Right hindlimb (tissue), 1 donor: ENCODE results near the gene CHL1.

Experiments
- DNase-seq: peaks from one replicate; pipeline ENCODE4 v3.0.0-alpha.2; 2018

CHL1 gene

DNA sequence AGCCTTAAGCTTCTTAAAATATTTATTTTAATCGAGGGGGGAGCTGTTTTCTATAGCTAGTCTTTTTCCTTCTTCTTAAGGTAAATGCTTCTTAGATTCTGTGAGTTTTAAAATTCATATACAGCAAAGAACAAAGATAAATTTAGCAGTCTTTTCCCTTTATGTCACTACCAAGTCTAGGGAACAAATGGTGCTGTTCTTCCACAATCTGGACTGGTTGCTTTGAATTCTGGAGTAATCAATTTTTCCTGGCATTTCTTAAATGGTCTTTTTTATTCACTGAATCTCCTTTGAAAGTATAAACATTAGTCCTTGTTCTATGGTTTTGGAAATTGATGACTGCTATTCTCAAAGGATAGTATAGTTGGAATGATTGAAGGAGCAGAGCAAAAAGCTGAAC, 82.8 kb downstream of the CHL1 start:
- DNase-seq = no peak

GRCh38 chr3:280681-281080, 84.1 kb downstream of the CHL1 start:
- no peak for DNase-seq

GRCh38 chr3:284322-284721, 87.8 kb downstream of the CHL1 start:
- no peak for DNase-seq

DNA sequence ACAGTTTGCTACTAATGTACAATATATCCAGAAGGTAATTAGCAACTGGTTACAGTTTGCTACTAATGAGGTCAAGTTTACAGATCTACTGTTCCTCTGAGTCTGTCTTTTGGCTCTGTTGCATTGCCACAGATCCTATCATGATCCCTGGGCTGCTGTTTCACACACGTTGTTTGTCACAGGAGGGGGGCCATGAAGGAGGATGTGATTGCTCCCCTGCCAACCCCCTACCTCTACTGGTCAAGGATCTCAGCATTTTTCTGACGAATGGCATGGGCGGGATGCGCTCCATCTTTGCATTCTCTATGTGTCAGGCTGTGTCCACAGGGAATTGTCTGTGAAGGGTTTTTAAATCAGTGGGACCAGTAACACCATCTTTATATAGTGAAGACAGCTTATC, 91.9 kb downstream of the CHL1 start:
- DNase-seq = no peak

DNA sequence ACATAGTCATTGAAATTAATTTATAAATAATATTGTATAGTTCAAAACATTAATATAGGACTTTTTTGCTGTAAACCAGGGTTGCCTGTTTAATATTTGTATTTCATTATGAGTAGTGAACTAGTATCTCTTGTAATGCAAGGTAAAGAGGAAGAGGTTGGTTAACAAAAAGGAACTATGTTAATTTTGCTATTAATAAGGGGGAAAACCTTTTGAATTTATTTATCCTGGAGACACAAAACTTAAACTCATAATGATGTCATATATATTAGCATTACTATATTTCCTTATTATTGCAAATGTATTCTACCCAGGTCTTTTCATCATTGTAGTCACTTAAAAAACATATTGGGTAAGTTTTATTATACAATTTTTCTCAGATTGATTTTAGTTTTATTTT, 94.5 kb downstream of the CHL1 start:
- DNase-seq = no peak

- DNase-seq = no peak
Observed at GRCh38 chr3:291646-292436, 95.3 kb downstream of the CHL1 start.

DNA sequence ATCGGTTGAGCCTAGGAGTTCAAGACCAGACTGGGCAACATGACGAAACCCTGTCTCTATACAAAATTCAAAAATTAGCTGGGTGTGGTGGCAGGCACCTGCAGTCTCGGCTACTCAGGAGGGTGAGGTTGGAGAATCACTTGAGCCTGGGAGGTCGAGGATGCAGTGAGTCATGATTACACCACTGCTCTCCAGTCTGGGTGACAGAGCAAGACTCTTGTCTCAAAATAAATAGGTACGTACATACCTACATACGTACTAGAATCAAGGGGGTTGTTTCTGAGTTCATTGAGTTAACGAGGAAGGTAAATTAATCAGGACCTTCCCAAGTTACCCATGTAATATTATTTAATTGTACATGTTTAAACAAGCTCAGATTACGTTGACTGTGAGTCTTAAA, 97.5 kb downstream of the CHL1 start:
- no peak for DNase-seq

- DNase-seq = no peak
Observed at GRCh38 chr3:294581-294980, 98.0 kb downstream of the CHL1 start.

GRCh38 chr3:295166-295565, 98.6 kb downstream of the CHL1 start:
- DNase-seq = no peak

- DNase-seq = no peak
Observed at GRCh38 chr3:297585-297984, 101.0 kb downstream of the CHL1 start.

- DNase-seq = no peak
Observed at GRCh38 chr3:299590-300301, 103.2 kb downstream of the CHL1 start.

- DNase-seq = no peak
Observed at GRCh38 chr3:307182-307581, 110.6 kb downstream of the CHL1 start.

GRCh38 chr3:308597-309321, 112.2 kb downstream of the CHL1 start:
- DNase-seq = no peak

DNA sequence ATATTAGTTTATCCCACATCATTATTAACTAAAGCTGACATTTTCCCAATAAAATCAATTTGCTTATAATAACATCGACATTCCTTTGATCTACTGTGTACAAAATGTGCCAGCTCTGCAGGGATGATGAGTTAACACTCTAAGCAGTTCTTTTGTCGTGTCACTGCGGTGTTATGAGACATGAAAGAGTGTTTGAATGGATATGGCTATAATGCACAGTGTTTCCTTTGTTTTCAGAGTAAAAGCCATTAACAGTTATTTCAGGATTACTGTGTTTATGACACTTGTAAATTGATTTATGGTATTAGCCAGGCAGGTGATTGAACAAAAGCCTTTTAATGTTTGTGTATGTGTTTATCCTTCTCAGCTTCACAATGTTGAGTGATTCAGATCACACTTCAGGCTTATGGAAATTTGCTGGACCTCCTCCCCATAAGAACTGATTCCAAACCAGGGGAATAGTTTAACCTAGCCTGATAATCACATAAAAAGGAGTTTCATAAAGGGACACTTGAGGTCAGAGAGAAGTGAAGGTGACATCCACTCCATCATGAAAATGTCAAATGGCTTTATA, 115.7 kb downstream of the CHL1 start:
- no peak for DNase-seq

GRCh38 chr3:312911-313310, 116.3 kb downstream of the CHL1 start:
- DNase-seq = no peak

DNA sequence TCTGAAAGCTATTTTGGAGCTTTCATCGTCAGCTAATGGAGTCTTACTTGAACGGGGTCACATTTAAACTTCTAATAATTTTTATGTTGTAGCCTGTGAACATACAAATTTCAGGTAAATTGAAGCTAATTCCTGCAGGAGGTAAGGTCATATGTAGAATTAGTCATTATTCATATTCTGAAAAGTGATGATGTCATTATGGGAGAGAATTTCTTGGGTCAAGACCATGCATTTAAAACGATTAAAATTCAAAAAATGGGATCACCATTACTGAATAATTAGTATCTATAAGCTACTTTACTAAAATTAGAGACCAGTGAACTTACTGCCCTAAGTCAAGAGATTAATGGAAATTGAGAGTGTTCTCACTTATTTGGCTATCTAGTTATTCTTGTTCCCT, 120.4 kb downstream of the CHL1 start:
- DNase-seq = no peak

- DNase-seq = no peak
Observed at GRCh38 chr3:318903-319302, 122.3 kb downstream of the CHL1 start.

DNA sequence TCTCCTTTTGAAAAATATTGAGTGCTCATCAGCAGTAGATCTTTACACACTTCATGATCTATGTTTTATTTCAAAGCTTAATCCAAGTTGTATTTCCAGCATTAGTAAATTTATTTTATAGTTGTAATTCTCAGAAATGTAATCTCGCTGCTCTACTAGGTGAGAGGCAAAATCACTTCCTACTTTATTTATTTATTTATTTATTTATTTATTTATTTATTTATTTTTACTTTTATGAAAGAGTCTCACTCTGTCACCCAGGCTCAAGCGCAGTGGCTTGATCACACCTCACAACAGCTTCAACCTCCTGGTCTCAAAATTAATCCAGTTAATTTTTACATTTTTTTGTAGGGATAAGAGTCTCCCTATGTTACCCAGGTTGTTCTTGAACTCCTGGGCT, 127.9 kb downstream of the CHL1 start:
- no peak for DNase-seq

DNA sequence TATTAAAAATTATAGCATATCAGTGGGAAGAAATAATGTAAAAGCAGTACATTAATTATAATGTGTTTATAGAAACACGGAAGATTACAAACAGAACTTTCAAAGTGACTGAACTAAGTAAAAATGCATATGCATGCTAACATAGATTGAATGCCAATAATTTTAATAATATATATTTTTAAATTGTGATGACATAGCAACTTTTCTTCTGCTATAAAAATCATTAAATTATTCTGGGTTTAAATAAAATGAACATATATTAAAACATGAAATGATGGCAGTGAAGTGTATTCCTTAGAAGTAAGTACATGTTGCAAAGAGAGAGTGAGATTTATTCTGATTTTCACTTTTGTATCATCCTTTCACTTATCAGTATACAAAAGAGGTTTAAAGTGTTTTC, 128.9 kb downstream of the CHL1 start:
- no peak for DNase-seq

DNA sequence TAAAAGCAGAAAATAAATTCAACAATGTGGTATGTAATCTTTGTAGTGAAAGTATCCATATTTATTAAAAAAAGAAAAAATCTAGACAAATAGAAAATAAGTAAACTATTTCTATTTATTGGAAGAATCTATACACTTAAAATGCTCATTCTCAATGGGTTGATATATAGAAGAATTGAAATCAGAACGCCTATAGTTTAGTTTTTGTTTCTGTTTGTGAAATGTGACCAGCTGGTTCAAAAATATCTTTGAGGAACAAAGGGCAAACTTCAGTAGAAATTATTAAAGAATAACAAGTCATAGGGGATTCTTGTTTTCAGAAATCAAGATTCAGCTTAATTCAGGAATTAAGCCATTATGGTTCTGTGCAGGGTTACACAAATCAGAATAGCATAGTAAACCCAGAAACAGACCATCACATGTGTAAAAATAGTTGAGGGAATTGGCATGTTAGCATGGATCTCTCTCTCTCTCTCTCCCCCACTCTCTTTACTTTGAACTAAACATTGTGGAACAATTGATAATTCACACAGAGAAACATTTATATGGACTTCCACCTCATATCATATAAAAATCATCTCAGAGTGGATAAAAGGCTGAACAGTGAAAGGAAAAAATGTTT, 134.0 kb downstream of the CHL1 start:
- DNase-seq = no peak

GRCh38 chr3:331881-332280, 135.3 kb downstream of the CHL1 start:
- DNase-seq = no peak

DNA sequence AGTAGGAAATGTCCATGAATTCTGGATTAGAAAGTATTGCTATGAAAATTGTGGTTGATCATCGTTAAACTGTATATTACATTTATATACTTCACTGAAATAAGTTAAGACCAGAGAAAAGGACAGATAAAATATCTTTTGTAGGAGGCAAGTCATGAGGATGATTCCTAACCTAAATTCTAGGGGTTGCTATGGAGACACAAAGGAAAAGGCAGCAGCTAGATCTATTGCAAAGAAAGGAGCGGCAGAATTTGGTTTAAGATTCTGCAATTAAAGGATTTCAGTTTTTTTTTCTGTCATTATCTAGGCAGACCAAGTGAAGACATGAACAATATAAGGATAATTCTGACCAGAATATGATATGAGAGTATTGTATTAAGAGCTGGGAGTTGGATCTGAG, 136.1 kb downstream of the CHL1 start:
- DNase-seq = no peak

- DNase-seq = no peak
Observed at GRCh38 chr3:335240-335639, 138.7 kb downstream of the CHL1 start.
